H4 (cell line): ENCODE results near the gene ZSCAN21. TPM values are rescaled to one million over a fixed set of nuclear protein-coding genes. Genes with fewer than 3 reads are reported as not detected.
"Not testable (repeated sequence)": the region's sequence is repeated elsewhere in the genome, so short reads cannot be mapped to it uniquely, and the experiment has no call there.

Experiments
- DNase-seq: peaks from one replicate; pipeline ENCODE4 v3.0.0-alpha.2; 2015; ENCODE audit warnings: low spot score
- total RNA-seq: library from RNA; depleted of rRNA; stranded (reverse); fragments of >200 nt; shearing (Covaris generic); gene quantifications from 2 replicates; pipeline ENCODE4 v1.2.3, GENCODE V29; 2014; rRNA removed

ZSCAN21 gene
- 11.7 and 17.4 TPM in 2 replicates for total RNA-seq

- DNase-seq = peak; percentile 69
Measured at GRCh38 chr7:100049441-100050291, at the start of gene ZSCAN21. Gene ZSCAN21, plus strand, starts transcription at chr7:100049774. Its CDS starts 7,233 bp downstream, at chr7:100057007.

DNA sequence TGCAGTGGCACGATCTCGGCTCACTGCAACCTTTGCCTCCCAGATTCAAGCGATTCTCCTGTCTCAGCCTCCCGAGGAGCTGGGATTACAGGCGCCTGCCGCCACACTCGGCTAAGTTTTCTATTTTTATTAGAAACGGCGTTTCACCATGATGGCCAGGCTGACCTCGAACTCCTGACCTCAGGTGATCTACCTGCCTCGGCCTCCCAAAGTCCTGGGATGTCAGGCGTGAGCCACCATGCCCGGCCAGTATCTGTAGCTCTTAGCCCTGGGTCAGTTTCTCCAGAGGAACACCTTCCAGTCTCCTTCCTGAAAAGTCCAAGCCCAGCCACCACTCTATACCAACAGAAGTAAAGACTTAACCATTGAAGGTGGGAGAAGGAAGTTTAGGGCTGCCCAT lies 49.3 kb upstream of the ZSCAN21 start:
- DNase-seq = no peak

GRCh38 chr7:100003711-100004661 lies 45.6 kb upstream of the ZSCAN21 start:
- no peak for DNase-seq

DNA sequence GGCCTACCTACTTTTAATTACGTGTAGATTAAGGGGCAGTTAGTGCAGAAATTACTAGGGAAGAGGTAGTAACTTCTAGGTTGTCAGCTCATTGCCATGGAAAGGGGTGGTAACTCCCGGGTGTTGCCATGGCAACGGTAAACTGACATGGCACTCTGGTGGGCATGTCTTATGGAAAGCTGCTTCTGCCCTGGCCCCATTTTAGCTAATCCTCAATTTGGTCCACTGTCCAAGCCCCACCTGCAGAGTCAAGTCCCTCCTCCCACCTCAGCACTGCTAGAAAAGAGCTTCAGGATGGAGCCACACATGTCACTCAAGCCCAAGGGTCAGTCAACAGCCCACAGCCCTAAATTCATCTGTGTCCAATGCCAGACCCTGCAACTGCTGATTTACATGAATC lies 41.7 kb upstream of the ZSCAN21 start:
- no peak for DNase-seq

- no peak for DNase-seq
Measured at GRCh38 chr7:100008525-100008924, 41.0 kb upstream of the ZSCAN21 start.

DNA sequence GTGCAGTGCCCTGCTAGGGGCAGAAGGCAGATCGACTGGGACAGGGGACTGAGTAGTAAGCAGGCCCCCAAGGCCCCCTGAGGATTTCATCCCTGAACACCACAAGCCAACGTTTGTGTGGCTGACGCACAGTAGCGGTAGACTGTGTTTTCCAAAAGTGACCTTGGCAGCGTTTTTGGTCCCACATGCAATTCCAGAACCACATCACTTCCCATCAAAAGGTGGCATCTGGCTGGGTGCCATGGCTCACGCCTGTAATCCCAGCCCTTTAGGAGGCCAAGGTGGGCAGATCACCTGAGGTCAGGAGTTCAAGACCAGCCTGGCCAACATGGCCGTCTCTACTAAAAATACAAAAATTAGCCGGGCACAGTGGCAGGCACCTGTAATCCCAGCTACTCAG lies 39.6 kb upstream of the ZSCAN21 start:
- not testable (repeated sequence) for DNase-seq

DNA sequence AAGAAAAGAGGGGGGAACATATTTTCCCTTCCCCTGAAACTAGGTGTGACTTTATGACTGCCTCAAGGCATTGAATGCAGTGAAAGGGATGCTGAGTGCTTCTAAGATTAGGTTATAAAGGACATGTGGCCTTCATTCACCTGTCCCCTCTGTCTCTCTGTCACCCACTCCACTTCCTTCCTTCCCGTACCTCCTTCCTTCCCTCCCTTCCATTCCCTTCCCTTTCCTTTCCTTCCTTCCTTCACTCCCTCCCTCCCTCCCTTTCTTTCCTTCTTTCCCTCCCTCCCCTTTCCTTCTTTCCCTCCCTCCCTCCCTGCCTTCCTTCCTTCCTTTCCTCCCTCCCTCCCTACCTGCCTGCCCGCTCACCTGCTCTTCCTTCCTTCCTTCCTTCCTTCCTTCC lies 38.7 kb upstream of the ZSCAN21 start:
- no peak for DNase-seq

GRCh38 chr7:100011516-100011915 lies 38.1 kb upstream of the ZSCAN21 start:
- DNase-seq = no peak

GRCh38 chr7:100012385-100013327 lies 36.9 kb upstream of the ZSCAN21 start:
- DNase-seq = not testable (repeated sequence)

GRCh38 chr7:100013328-100013676 lies 36.3 kb upstream of the ZSCAN21 start:
- no peak for DNase-seq

DNA sequence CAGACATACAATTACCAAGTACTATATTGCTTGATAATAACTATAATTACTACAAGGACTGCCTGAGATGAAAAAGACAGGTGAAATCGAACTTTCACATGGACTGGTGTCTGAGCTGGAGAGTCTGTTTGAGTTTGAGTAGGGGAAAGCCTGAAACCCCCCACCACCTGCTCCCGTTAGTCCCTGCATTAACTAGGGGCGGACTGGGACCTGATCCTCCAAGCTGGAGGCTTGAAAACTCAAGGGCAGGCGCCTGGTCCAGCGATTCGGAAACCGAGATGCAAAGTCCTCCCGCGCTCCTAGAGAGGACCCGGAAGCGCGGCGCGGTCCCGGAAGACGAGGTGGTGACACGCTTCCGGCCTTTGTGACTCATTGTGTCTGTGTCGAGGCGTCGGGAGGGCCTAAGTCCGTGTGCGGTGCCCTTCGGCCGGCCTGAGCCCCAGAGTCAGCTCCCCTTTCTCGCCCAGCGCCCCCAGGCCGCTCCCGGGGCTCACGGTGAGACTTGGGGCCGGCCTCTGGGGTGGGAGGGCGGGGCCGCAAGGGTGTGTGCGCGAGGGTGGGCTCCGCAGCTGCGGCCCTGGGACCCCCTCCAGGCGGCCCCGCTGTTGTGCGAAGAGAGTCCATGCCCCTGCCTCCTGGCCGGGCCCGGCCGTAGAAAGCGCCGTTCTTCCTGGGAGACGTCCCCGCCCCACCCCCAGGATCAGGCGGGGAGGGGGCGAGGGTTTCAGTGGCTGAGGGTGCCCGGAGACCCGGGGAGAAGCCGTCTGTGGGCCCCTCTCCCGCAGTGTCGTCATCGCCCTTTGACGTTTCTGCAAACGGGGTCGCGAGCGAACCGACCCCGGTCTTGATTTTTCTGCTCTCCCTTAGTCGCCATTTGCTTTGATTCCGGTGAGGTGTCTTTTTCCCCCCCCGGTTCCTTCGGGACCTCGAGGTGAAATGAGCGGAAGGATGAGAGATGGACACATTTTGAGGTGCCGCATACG lies 34.1 kb upstream of the ZSCAN21 start, which contains the start of gene ZKSCAN1:
ZKSCAN1 (plus strand) TSS at position 365 of the 983 bp plus-strand sequence. CDS start 7,911 bp downstream, outside the sequence.
- peak; percentile 92 for DNase-seq

- DNase-seq = no peak
Measured at GRCh38 chr7:100016215-100016901, 33.2 kb upstream of the ZSCAN21 start.

DNA sequence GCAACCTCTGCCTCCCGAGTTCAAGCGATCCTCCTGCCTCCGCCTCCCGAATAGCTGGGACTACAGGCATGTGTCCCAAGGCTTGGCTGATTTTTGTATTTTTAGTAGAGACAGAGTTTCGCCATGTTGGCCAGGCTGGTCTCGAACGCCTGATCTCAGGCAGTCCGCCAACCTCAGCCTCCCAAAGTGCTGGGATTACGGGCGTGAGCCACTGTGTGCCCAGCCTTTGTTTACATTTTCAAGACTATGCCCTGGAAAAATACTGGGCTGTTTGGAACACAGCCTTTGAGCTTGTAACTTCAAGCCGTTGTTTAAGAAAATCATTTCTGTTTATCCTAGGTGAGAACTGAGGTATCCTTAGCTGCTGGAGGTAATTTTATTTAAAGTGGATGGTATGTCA lies 32.3 kb upstream of the ZSCAN21 start:
- DNase-seq = peak; percentile 25

- DNase-seq = no peak
Measured at GRCh38 chr7:100017875-100018274, 31.7 kb upstream of the ZSCAN21 start.

DNA sequence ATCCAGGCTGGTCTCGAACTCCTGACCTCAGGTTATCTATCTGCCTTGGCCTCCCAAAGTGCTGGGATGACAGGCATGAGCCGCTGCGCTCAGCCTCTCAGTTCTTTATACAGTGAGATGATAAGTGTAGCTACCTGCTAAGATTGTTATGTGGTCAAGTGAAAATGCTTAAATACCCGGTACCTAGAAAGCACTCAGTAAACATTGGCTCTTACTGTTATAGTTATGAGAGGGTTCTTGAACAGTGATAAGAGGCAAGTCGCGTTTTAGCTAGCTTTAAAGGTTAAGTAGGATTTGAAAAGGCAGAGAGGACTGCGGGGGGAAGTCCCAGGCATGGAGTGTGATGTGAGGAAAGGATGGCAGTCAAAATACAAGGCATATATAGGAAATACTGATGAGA lies 29.7 kb upstream of the ZSCAN21 start:
- no peak for DNase-seq

DNA sequence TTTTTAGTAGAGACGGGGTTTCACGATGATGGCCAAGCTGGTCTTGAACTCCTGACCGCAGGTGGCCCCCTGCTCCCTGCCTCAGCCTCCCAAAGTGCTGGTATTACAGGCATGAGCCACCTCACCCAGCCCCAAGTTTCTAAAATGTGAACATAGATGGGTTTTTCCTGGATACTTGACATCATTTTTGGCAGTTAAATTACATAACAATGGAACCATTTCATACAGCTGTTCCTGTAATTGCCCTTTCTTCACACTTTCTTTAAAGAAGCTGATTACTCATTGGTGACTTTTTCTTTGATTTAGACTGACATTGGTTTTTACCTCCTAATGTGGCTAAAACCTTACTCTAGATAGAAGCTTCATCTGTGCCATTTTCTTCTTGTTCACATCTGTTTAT lies 28.3 kb upstream of the ZSCAN21 start:
- DNase-seq = no peak

GRCh38 chr7:100022621-100023020 lies 27.0 kb upstream of the ZSCAN21 start:
- no peak for DNase-seq

DNA sequence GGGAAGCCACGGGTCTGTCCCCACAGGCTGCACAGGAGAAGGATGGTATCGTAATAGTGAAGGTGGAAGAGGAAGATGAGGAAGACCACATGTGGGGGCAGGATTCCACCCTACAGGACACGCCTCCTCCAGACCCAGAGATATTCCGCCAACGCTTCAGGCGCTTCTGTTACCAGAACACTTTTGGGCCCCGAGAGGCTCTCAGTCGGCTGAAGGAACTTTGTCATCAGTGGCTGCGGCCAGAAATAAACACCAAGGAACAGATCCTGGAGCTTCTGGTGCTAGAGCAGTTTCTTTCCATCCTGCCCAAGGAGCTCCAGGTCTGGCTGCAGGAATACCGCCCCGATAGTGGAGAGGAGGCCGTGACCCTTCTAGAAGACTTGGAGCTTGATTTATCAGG lies 26.0 kb upstream of the ZSCAN21 start:
- no peak for DNase-seq

DNA sequence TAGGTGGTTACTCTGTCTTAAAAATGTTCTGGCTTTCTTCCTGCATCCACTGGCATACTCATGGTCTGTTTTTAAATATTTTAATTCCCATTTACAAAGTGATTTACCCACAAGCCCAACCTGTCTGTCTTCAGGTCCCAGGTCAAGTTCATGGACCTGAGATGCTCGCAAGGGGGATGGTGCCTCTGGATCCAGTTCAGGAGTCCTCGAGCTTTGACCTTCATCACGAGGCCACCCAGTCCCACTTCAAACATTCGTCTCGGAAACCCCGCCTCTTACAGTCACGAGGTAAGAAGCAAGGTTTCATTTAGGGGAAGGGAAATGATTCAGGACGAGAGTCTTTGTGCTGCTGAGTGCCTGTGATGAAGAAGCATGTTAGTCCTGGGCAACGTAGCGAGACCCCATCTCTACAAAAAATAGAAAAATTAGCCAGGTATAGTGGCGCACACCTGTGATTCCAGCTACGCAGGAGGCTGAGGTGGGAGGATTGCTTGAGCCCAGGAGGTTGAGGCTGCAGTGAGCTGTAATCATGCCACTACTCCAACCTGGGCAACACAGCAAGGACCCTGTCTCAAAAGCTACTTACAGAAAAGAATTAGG lies 25.5 kb upstream of the ZSCAN21 start:
- no peak for DNase-seq
